Fibroblast of pulmonary artery (primary cell): ENCODE data around the gene OR10C1.
"Not testable (repeated sequence)": the region's sequence is repeated elsewhere in the genome, so short reads cannot be mapped to it uniquely, and the experiment has no call there.

Source experiments
- DNase-seq: peaks from one replicate; pipeline ENCODE4 v3.0.0-alpha.2; 2010; ENCODE audit warnings: low read depth
- H3K4me3 ChIP-seq: replicated peaks from 2 replicates; pipeline ENCODE4 v1.5.1; 2011; ENCODE audit warnings: low read depth, mild to moderate bottlenecking, control low read depth, low read length, moderate library complexity
- CTCF ChIP-seq: IDR thresholded peaks from 2 replicates; pipeline ENCODE4 v1.5.1; 2011; ENCODE audit warnings: mild to moderate bottlenecking, control low read depth, low read length, inconsistent platforms; ENCODE audit errors: missing control alignments

Gene OR10C1

GRCh38 chr6:29424575-29424974 lies 14.5 kb upstream of the OR10C1 start:
- DNase-seq: no peak
- TF ChIP-seq CTCF: no peak
- H3K4me3 ChIP-seq: no peak overlapping the region

GRCh38 chr6:29425075-29425474 lies 14.0 kb upstream of the OR10C1 start:
- DNase-seq: no peak
- no peak for TF ChIP-seq CTCF
- no peak overlapping the region for H3K4me3 ChIP-seq

GRCh38 chr6:29426654-29427053 lies 12.5 kb upstream of the OR10C1 start:
- TF ChIP-seq CTCF: no peak
- H3K4me3 ChIP-seq: no peak overlapping the region
- DNase-seq: no peak

- not testable (repeated sequence) for DNase-seq, H3K4me3 ChIP-seq
These were observed 2.4 kb upstream of the OR10C1 start for GRCh38 chr6:29436730-29437129.

- no peak overlapping the region for H3K4me3 ChIP-seq
- no peak for TF ChIP-seq CTCF
- DNase-seq: no peak
These were observed 3.6 kb downstream of the OR10C1 start for GRCh38 chr6:29442719-29443118.

- DNase-seq: not testable (repeated sequence)
These were observed 4.9 kb downstream of the OR10C1 start for GRCh38 chr6:29444031-29444430.

GRCh38 chr6:29447670-29448069 lies 8.6 kb downstream of the OR10C1 start:
- DNase-seq: no peak
- TF ChIP-seq CTCF: no peak
- no peak overlapping the region for H3K4me3 ChIP-seq

More at GRCh38 chr6:29444031-29444430, 4.9 kb downstream of the OR10C1 start:
- H3K4me3 ChIP-seq: not testable (repeated sequence)

- no peak overlapping the region for H3K4me3 ChIP-seq
- TF ChIP-seq CTCF: no peak
- DNase-seq: no peak
These were observed 12.5 kb downstream of the OR10C1 start for GRCh38 chr6:29451471-29452193.
